Activated CD8-positive, alpha-beta T cell treated with anti-CD3 and anti-CD28 coated beads for 36 hours (primary cell): ENCODE results near the gene BMI1. TPM values are rescaled to one million over a fixed set of nuclear protein-coding genes. Genes with fewer than 3 reads are reported as not detected.

Source experiments
- ATAC-seq: fragments of 200-7000 bp; cut with Tn5 transposase; one replicate; pipeline ENCODE4 v1.10.0; 2021; ENCODE audit warnings: mild to moderate bottlenecking, moderate library complexity
- CTCF ChIA-PET: fragments of 350-600 bp; sonication (Branson Sonifier 250); formaldehyde crosslinking; loops from one replicate; lab custom pipeline; 2021; ENCODE audit warnings: antibody characterized with exemption; lab: Charles Lee
- POLR2A ChIA-PET: fragments of 350-600 bp; sonication (Branson Sonifier 250); formaldehyde crosslinking; loops from one replicate; lab custom pipeline; 2021; ENCODE audit warnings: antibody characterized with exemption; lab: Charles Lee
- DNase-seq: peaks from one replicate; pipeline ENCODE4 v3.0.0-alpha.2; 2020
- H3K27ac Mint-ChIP-seq: one replicate; pipeline ENCODE4 v1.8.0; 2021; ENCODE audit warnings: mild to moderate bottlenecking, mixed read lengths
- H3K27me3 Mint-ChIP-seq: one replicate; pipeline ENCODE4 v1.8.0; 2021; ENCODE audit warnings: mixed read lengths
- H3K36me3 Mint-ChIP-seq: one replicate; pipeline ENCODE4 v1.8.0; 2021; ENCODE audit warnings: low read depth, mixed read lengths
- H3K4me1 Mint-ChIP-seq: one replicate; pipeline ENCODE4 v1.8.0; 2021; ENCODE audit warnings: low read depth, mixed read lengths
- H3K4me3 Mint-ChIP-seq: one replicate; pipeline ENCODE4 v1.8.0; 2021; ENCODE audit warnings: mild to moderate bottlenecking, moderate library complexity, mixed read lengths
- H3K9me3 Mint-ChIP-seq: one replicate; pipeline ENCODE4 v1.8.0; 2021; ENCODE audit warnings: mixed read lengths
- CTCF ChIP-seq: fragments of 200-600 bp; IDR thresholded peaks from one replicate; pipeline ENCODE4 v1.8.0; 2022; ENCODE audit warnings: antibody characterized with exemption, mild to moderate bottlenecking
- intact Hi-C: fragments of 100-400 bp; cut with micrococcal nuclease; formaldehyde crosslinking; loops from one replicate; pipeline ENCODE4 v1.10.0; 2022
- total RNA-seq, 2 experiments: library from RNA; stranded (reverse); gene quantifications; one replicate each; pipeline ENCODE4 v1.2.3, GENCODE V29; 2021

BMI1 gene
- total RNA-seq, 2 experiments from 2014 or later: 38.7 to 41.4 TPM

GRCh38 chr10:22365644-22366434 is 44.9 kb downstream of the BMI1 start:
- ChIA-PET POLR2A (interaction anchor here (0.6 kb wide), 1 partner anchor 36 kb away, joined by 4 read pairs; no protein-coding TSS in a partner anchor), CTCF (no interaction called here)
- ATAC-seq (no peak), DNase-seq (no peak)
- Mint-ChIP-seq H3K4me1 (peaks cover 42% of the 10 kb centered on the region), H3K27me3 (peaks cover 4% of the 10 kb centered on the region), H3K9me3 (no peaks in the 10 kb centered on the region), H3K27ac (no peak overlapping the region), H3K36me3 (no peaks in the 10 kb centered on the region), H3K4me3 (no peak overlapping the region)
- no peak for TF ChIP-seq CTCF
- intact Hi-C loops: loop anchor here (10.0 kb wide), 1 partner anchor 69 kb away; no protein-coding TSS in a partner anchor

- no peak overlapping the region for H3K4me3 Mint-ChIP-seq
- no peak for DNase-seq
- H3K9me3 Mint-ChIP-seq: no peaks in the 10 kb centered on the region
- peaks cover 42% of the 10 kb centered on the region for H3K4me1 Mint-ChIP-seq
- POLR2A ChIA-PET: no interaction called here
- CTCF ChIA-PET: no interaction called here
- H3K27me3 Mint-ChIP-seq: peaks cover 4% of the 10 kb centered on the region
- no peaks in the 10 kb centered on the region for H3K36me3 Mint-ChIP-seq
- TF ChIP-seq CTCF: no peak
- H3K27ac Mint-ChIP-seq: no peak overlapping the region
- no peak for ATAC-seq
- intact Hi-C loops: loop anchor here (10.0 kb wide), 1 partner anchor 68 kb away; no protein-coding TSS in a partner anchor
Measured at GRCh38 chr10:22366435-22366703, 45.5 kb downstream of the BMI1 start.

GRCh38 chr10:22366771-22367170 is 45.9 kb downstream of the BMI1 start:
- TF ChIP-seq CTCF: no peak
- peaks cover 42% of the 10 kb centered on the region for H3K4me1 Mint-ChIP-seq
- no peaks in the 10 kb centered on the region for H3K9me3 Mint-ChIP-seq
- H3K27me3 Mint-ChIP-seq: peaks cover 4% of the 10 kb centered on the region
- no peak for ATAC-seq
- H3K27ac Mint-ChIP-seq: peak overlapping the region; percentile 21
- intact Hi-C loops: loop anchor here (10.0 kb wide), 1 partner anchor 68 kb away; no protein-coding TSS in a partner anchor
- no peak for DNase-seq
- no peak overlapping the region for H3K4me3 Mint-ChIP-seq
- no peaks in the 10 kb centered on the region for H3K36me3 Mint-ChIP-seq
- CTCF ChIA-PET: no interaction called here
- POLR2A ChIA-PET: no interaction called here

- Mint-ChIP-seq H3K4me1 (peaks cover 42% of the 10 kb centered on the region), H3K36me3 (no peaks in the 10 kb centered on the region), H3K27ac (peak overlapping the region; percentile 58), H3K4me3 (no peak overlapping the region), H3K27me3 (peaks cover 4% of the 10 kb centered on the region), H3K9me3 (no peaks in the 10 kb centered on the region)
- intact Hi-C loops: loop anchor here (10.0 kb wide), 1 partner anchor 67 kb away; no protein-coding TSS in a partner anchor
- CTCF ChIA-PET: interaction anchor here (1.0 to 1.3 kb wide), 2 partner anchors 12 to 22 kb away, joined by 3 read pairs; partner anchors contain the start of gene SPAG6
- POLR2A ChIA-PET: no interaction called here
- peak; percentile 64 for ATAC-seq
- no peak for TF ChIP-seq CTCF
- DNase-seq: no peak
Measured at GRCh38 chr10:22367471-22367870, 46.6 kb downstream of the BMI1 start.

- peaks cover 41% of the 10 kb centered on the region for H3K4me1 Mint-ChIP-seq
- DNase-seq: no peak
- H3K9me3 Mint-ChIP-seq: no peaks in the 10 kb centered on the region
- H3K27me3 Mint-ChIP-seq: peaks cover 4% of the 10 kb centered on the region
- CTCF ChIA-PET: interaction anchor here (1.0 to 1.3 kb wide), 2 partner anchors 11 to 23 kb away, joined by 3 read pairs; partner anchors contain the start of gene SPAG6
- intact Hi-C loops: loop anchor here (10.0 kb wide), 1 partner anchor 66 kb away; no protein-coding TSS in a partner anchor
- no peak overlapping the region for H3K27ac Mint-ChIP-seq
- H3K36me3 Mint-ChIP-seq: no peaks in the 10 kb centered on the region
- no peak for ATAC-seq
- no peak overlapping the region for H3K4me3 Mint-ChIP-seq
- no peak for TF ChIP-seq CTCF
- POLR2A ChIA-PET: no interaction called here
Measured at GRCh38 chr10:22368402-22368801, 47.5 kb downstream of the BMI1 start.
